Measurements from ENCODE around the gene TNFRSF18.
"Not testable (repeated sequence)": the region's sequence is repeated elsewhere in the genome, so short reads cannot be mapped to it uniquely, and the experiment has no call there.

The TNFRSF18 gene

GRCh38 chr1:1206376-1206965 lies at the start of gene TNFRSF18:
Gene TNFRSF18 (minus strand): TSS chr1:1206592. CDS start chr1:1206571, 21 bp downstream.
- no peak for DNase-seq

- DNase-seq: no peak
Observed at GRCh38 chr1:1255611-1256010, 49.2 kb upstream of the TNFRSF18 start.

- DNase-seq: no peak
Observed at GRCh38 chr1:1255078-1255477, 48.7 kb upstream of the TNFRSF18 start.

GRCh38 chr1:1254667-1254998 lies 48.2 kb upstream of the TNFRSF18 start:
- no peak for DNase-seq

- no peak for DNase-seq
Observed at GRCh38 chr1:1253972-1254666, 47.7 kb upstream of the TNFRSF18 start.

- DNase-seq: no peak
Observed at GRCh38 chr1:1253314-1253713, 46.9 kb upstream of the TNFRSF18 start.

GRCh38 chr1:1250786-1251284 lies 44.4 kb upstream of the TNFRSF18 start:
- peak in 1 of 2 experiments; percentile 67 for DNase-seq

GRCh38 chr1:1248009-1248913 lies 41.9 kb upstream of the TNFRSF18 start:
- DNase-seq: not testable (repeated sequence)

- no peak for DNase-seq
Observed at GRCh38 chr1:1247341-1247913, 41.0 kb upstream of the TNFRSF18 start.

- no peak for DNase-seq
Observed at GRCh38 chr1:1246577-1247340, 40.4 kb upstream of the TNFRSF18 start, which contains the start of gene C1QTNF12. Gene C1QTNF12 (minus strand): TSS chr1:1246722. CDS start chr1:1246690, 32 bp downstream.

- DNase-seq: no peak
Observed at GRCh38 chr1:1245817-1246576, 39.6 kb upstream of the TNFRSF18 start.

- no peak for DNase-seq
Observed at GRCh38 chr1:1245178-1245816, 38.9 kb upstream of the TNFRSF18 start.

GRCh38 chr1:1244192-1244811 lies 37.9 kb upstream of the TNFRSF18 start:
- no peak for DNase-seq

- DNase-seq: no peak
Observed at GRCh38 chr1:1243807-1244191, 37.4 kb upstream of the TNFRSF18 start.

- DNase-seq: no peak
Observed at GRCh38 chr1:1243266-1243660, 36.9 kb upstream of the TNFRSF18 start.

- no peak for DNase-seq
Observed at GRCh38 chr1:1242461-1243265, 36.3 kb upstream of the TNFRSF18 start.

GRCh38 chr1:1241588-1242219 lies 35.3 kb upstream of the TNFRSF18 start:
- DNase-seq: no peak

- DNase-seq: no peak
Observed at GRCh38 chr1:1240822-1241587, 34.6 kb upstream of the TNFRSF18 start.
